ENCODE data around the gene SGCB.

The SGCB gene

GRCh38 chr4:51999250-51999649, 38.8 kb downstream of the SGCB start:
- Histone ChIP-seq H2BK5ac (ENCODE audit: low read depth, low read length, poor library complexity, severe bottlenecking) (no peak overlapping the region), H3K27ac (ENCODE audit: low read length, poor library complexity, severe bottlenecking) (no peak overlapping the region), H3K18ac (ENCODE audit: low read depth in 1 of 2, low read length in 2 of 2) (no peak overlapping the region), H3K9me3 (ENCODE audit: control insufficient read depth, low read length) (no peaks in the 10 kb centered on the region), H3K9ac (ENCODE audit: low read length) (no peak overlapping the region), H3K4ac (ENCODE audit: low read depth in 1 of 2, low read length in 2 of 2) (no peak overlapping the region), H4K8ac (ENCODE audit: low read length) (no peak overlapping the region), H2BK12ac (ENCODE audit: low read length in 2 of 2) (no peak overlapping the region), H3K27me3 (ENCODE audit: control insufficient read depth in 1 of 2, insufficient read depth in 1 of 2, low read length in 2 of 2) (no peaks in the 10 kb centered on the region), H4K91ac (ENCODE audit: low read length) (no peak overlapping the region), H2AFZ (ENCODE audit: low read depth, low read length) (no peak overlapping the region), H2BK15ac (ENCODE audit: low read depth, poor library complexity, severe bottlenecking) (no peak overlapping the region), H3K4me1 (ENCODE audit: control insufficient read depth, insufficient read depth, low read depth, low read length) (peaks cover 7% of the 10 kb centered on the region), H3K4me2 (ENCODE audit: low read length, poor library complexity, severe bottlenecking) (no peak overlapping the region), H3K36me3 (ENCODE audit: control insufficient read depth in 1 of 2, insufficient read depth in 2 of 2, low read depth in 1 of 2, low read length in 2 of 2) (peaks cover 12 to 42% of the 10 kb centered on the region in 2 experiments), H3K23ac (ENCODE audit: low read length in 2 of 2) (no peak overlapping the region), H2BK120ac (ENCODE audit: low read depth, low read length) (no peak overlapping the region), H3K79me1 (replicated peaks; ENCODE audit: low read length, poor library complexity, severe bottlenecking) (no peaks in the 10 kb centered on the region), H3K4me3 (ENCODE audit: insufficient read depth in 1 of 2, low read depth in 1 of 2, low read length in 2 of 2) (no peak overlapping the region), H3K14ac (ENCODE audit: low read length in 2 of 2) (no peak overlapping the region), H2AK5ac (ENCODE audit: low read length, severe bottlenecking) (no peak overlapping the region)
- WGBS, result 98% methylated on average over 3 of the region's 5 CpGs
- DNase-seq, result no peak

GRCh38 chr4:51998837-51999236, 39.3 kb downstream of the SGCB start:
- Histone ChIP-seq H3K27me3 (ENCODE audit: control insufficient read depth in 1 of 2, insufficient read depth in 1 of 2, low read length in 2 of 2) (no peaks in the 10 kb centered on the region), H3K9me3 (ENCODE audit: control insufficient read depth, low read length) (no peaks in the 10 kb centered on the region), H2BK15ac (ENCODE audit: low read depth, poor library complexity, severe bottlenecking) (no peak overlapping the region), H2AFZ (ENCODE audit: low read depth, low read length) (no peak overlapping the region), H4K8ac (ENCODE audit: low read length) (no peak overlapping the region), H3K4ac (ENCODE audit: low read depth in 1 of 2, low read length in 2 of 2) (no peak overlapping the region), H3K18ac (ENCODE audit: low read depth in 1 of 2, low read length in 2 of 2) (no peak overlapping the region), H2BK12ac (ENCODE audit: low read length in 2 of 2) (no peak overlapping the region), H3K4me1 (ENCODE audit: control insufficient read depth, insufficient read depth, low read depth, low read length) (peaks cover 7% of the 10 kb centered on the region), H3K14ac (ENCODE audit: low read length in 2 of 2) (no peak overlapping the region), H3K27ac (ENCODE audit: low read length, poor library complexity, severe bottlenecking) (no peak overlapping the region), H2AK5ac (ENCODE audit: low read length, severe bottlenecking) (no peak overlapping the region), H3K4me3 (ENCODE audit: insufficient read depth in 1 of 2, low read depth in 1 of 2, low read length in 2 of 2) (no peak overlapping the region), H2BK5ac (ENCODE audit: low read depth, low read length, poor library complexity, severe bottlenecking) (no peak overlapping the region), H2BK120ac (ENCODE audit: low read depth, low read length) (no peak overlapping the region), H3K79me1 (replicated peaks; ENCODE audit: low read length, poor library complexity, severe bottlenecking) (no peaks in the 10 kb centered on the region), H3K9ac (ENCODE audit: low read length) (no peak overlapping the region), H4K91ac (ENCODE audit: low read length) (no peak overlapping the region), H3K36me3 (ENCODE audit: control insufficient read depth in 1 of 2, insufficient read depth in 2 of 2, low read depth in 1 of 2, low read length in 2 of 2) (peaks cover 12 to 42% of the 10 kb centered on the region in 2 experiments), H3K4me2 (ENCODE audit: low read length, poor library complexity, severe bottlenecking) (no peak overlapping the region), H3K23ac (ENCODE audit: low read length in 2 of 2) (no peak overlapping the region)
- DNase-seq, result no peak

GRCh38 chr4:51997647-51998046, 40.5 kb downstream of the SGCB start:
- no peak overlapping the region for H3K4me3 ChIP-seq (ENCODE audit: insufficient read depth in 1 of 2, low read depth in 1 of 2, low read length in 2 of 2)
- H3K4ac ChIP-seq (ENCODE audit: low read depth in 1 of 2, low read length in 2 of 2), result no peak overlapping the region
- H3K9ac ChIP-seq (ENCODE audit: low read length), result no peak overlapping the region
- H2BK15ac ChIP-seq (ENCODE audit: low read depth, poor library complexity, severe bottlenecking), result no peak overlapping the region
- no peak overlapping the region for H2AFZ ChIP-seq (ENCODE audit: low read depth, low read length)
- H3K18ac ChIP-seq (ENCODE audit: low read depth in 1 of 2, low read length in 2 of 2), result no peak overlapping the region
- H3K9me3 ChIP-seq (ENCODE audit: control insufficient read depth, low read length), result peaks cover under 1% of the 10 kb centered on the region
- no peak overlapping the region for H4K8ac ChIP-seq (ENCODE audit: low read length)
- H2BK120ac ChIP-seq (ENCODE audit: low read depth, low read length), result no peak overlapping the region
- no peak overlapping the region for H2BK5ac ChIP-seq (ENCODE audit: low read depth, low read length, poor library complexity, severe bottlenecking)
- H3K27ac ChIP-seq (ENCODE audit: low read length, poor library complexity, severe bottlenecking), result no peak overlapping the region
- DNase-seq, result no peak
- no peak overlapping the region for H2AK5ac ChIP-seq (ENCODE audit: low read length, severe bottlenecking)
- H3K4me1 ChIP-seq (ENCODE audit: control insufficient read depth, insufficient read depth, low read depth, low read length), result peaks cover 7% of the 10 kb centered on the region
- H3K23ac ChIP-seq (ENCODE audit: low read length in 2 of 2), result no peak overlapping the region
- peaks cover 12 to 32% of the 10 kb centered on the region in 2 experiments for H3K36me3 ChIP-seq (ENCODE audit: control insufficient read depth in 1 of 2, insufficient read depth in 2 of 2, low read depth in 1 of 2, low read length in 2 of 2)
- H4K91ac ChIP-seq (ENCODE audit: low read length), result no peak overlapping the region
- H3K27me3 ChIP-seq (ENCODE audit: control insufficient read depth in 1 of 2, insufficient read depth in 1 of 2, low read length in 2 of 2), result no peaks in the 10 kb centered on the region
- H3K79me1 ChIP-seq (replicated peaks; ENCODE audit: low read length, poor library complexity, severe bottlenecking), result no peaks in the 10 kb centered on the region
- H3K4me2 ChIP-seq (ENCODE audit: low read length, poor library complexity, severe bottlenecking), result no peak overlapping the region
- H3K14ac ChIP-seq (ENCODE audit: low read length in 2 of 2), result no peak overlapping the region
- no peak overlapping the region for H2BK12ac ChIP-seq (ENCODE audit: low read length in 2 of 2)

- H3K9ac ChIP-seq (ENCODE audit: low read length), result no peak overlapping the region
- no peak overlapping the region for H3K27ac ChIP-seq (ENCODE audit: low read length, poor library complexity, severe bottlenecking)
- no peak for DNase-seq
- H3K4me3 ChIP-seq (ENCODE audit: insufficient read depth in 1 of 2, low read depth in 1 of 2, low read length in 2 of 2), result no peak overlapping the region
- peaks cover 5% of the 10 kb centered on the region for H3K9me3 ChIP-seq (ENCODE audit: control insufficient read depth, low read length)
- H3K4me2 ChIP-seq (ENCODE audit: low read length, poor library complexity, severe bottlenecking), result no peak overlapping the region
- no peak overlapping the region for H4K8ac ChIP-seq (ENCODE audit: low read length)
- no peak overlapping the region for H2BK5ac ChIP-seq (ENCODE audit: low read depth, low read length, poor library complexity, severe bottlenecking)
- H3K79me1 ChIP-seq (replicated peaks; ENCODE audit: low read length, poor library complexity, severe bottlenecking), result no peaks in the 10 kb centered on the region
- WGBS, result 84% methylated on average over 19 of the region's 20 CpGs
- no peak overlapping the region for H3K4ac ChIP-seq (ENCODE audit: low read depth in 1 of 2, low read length in 2 of 2)
- H3K36me3 ChIP-seq (ENCODE audit: control insufficient read depth in 1 of 2, insufficient read depth in 2 of 2, low read depth in 1 of 2, low read length in 2 of 2), result peaks cover 12 to 26% of the 10 kb centered on the region in 2 experiments
- H3K14ac ChIP-seq (ENCODE audit: low read length in 2 of 2), result no peak overlapping the region
- H2BK15ac ChIP-seq (ENCODE audit: low read depth, poor library complexity, severe bottlenecking), result no peak overlapping the region
- no peak overlapping the region for H4K91ac ChIP-seq (ENCODE audit: low read length)
- H3K4me1 ChIP-seq (ENCODE audit: control insufficient read depth, insufficient read depth, low read depth, low read length), result peaks cover 4% of the 10 kb centered on the region
- H2BK120ac ChIP-seq (ENCODE audit: low read depth, low read length), result no peak overlapping the region
- H2BK12ac ChIP-seq (ENCODE audit: low read length in 2 of 2), result no peak overlapping the region
- H3K27me3 ChIP-seq (ENCODE audit: control insufficient read depth in 1 of 2, insufficient read depth in 1 of 2, low read length in 2 of 2), result no peaks in the 10 kb centered on the region
- no peak overlapping the region for H3K23ac ChIP-seq (ENCODE audit: low read length in 2 of 2)
- H2AFZ ChIP-seq (ENCODE audit: low read depth, low read length), result no peak overlapping the region
- no peak overlapping the region for H3K18ac ChIP-seq (ENCODE audit: low read depth in 1 of 2, low read length in 2 of 2)
- H2AK5ac ChIP-seq (ENCODE audit: low read length, severe bottlenecking), result no peak overlapping the region
These were observed 42.4 kb downstream of the SGCB start for GRCh38 chr4:51995647-51996220.

Data from mesenchymal stem cell (in vitro differentiated cells and primary cell).